SK-N-MC (cell line): ENCODE results near the gene PDE8A.
"Not testable (repeated sequence)": the region's sequence is repeated elsewhere in the genome, so short reads cannot be mapped to it uniquely, and the experiment has no call there.

Experiments used
- DNase-seq: peaks from one replicate; pipeline ENCODE4 v3.0.0-alpha.2; 2011; ENCODE audit warnings: low read depth, low spot score
- H3K27ac ChIP-seq: fragments of 200-600 bp; sonication (generic); 2 replicates; pipeline ENCODE4 v1.5.1; 2016; ENCODE audit warnings: mixed run types
- H3K36me3 ChIP-seq: fragments of 200-600 bp; sonication (generic); 2 replicates; pipeline ENCODE4 v1.6.1; 2017; ENCODE audit warnings: antibody characterized with exemption, low read length, mixed read lengths; ENCODE audit not compliant: insufficient read depth
- H3K4me3 ChIP-seq: fragments of 200-600 bp; sonication (generic); 2 replicates; pipeline ENCODE4 v1.5.1; 2016
- H3K9ac ChIP-seq: fragments of 200-600 bp; sonication (generic); 2 replicates; pipeline ENCODE4 v1.8.0; 2017; ENCODE audit warnings: mixed run types, mixed read lengths; ENCODE audit not compliant: insufficient read length
- H3K9me3 ChIP-seq: fragments of 200-600 bp; sonication (generic); 2 replicates; pipeline ENCODE4 v1.6.1; 2017; ENCODE audit warnings: low read depth, mild to moderate bottlenecking, antibody characterized with exemption, low read length, moderate library complexity, mixed read lengths
- EZH2 ChIP-seq: fragments of 200-600 bp; sonication (generic); IDR thresholded peaks from one replicate; pipeline ENCODE4 v1.6.1; 2017; ENCODE audit warnings: antibody characterized with exemption
- FOXP2 ChIP-seq: optimal IDR thresholded peaks from 2 replicates; pipeline ENCODE3; 2011; ENCODE audit warnings: mild to moderate bottlenecking, moderate library complexity; ENCODE audit not compliant: insufficient read depth; ENCODE audit errors: extremely low read length, control extremely low read depth
- POLR2AphosphoS5 ChIP-seq: IDR thresholded peaks from 2 replicates; pipeline ENCODE4 v1.6.1; 2012; ENCODE audit warnings: mild to moderate bottlenecking, low read depth, low read length, borderline replicate concordance

The PDE8A gene

DNA sequence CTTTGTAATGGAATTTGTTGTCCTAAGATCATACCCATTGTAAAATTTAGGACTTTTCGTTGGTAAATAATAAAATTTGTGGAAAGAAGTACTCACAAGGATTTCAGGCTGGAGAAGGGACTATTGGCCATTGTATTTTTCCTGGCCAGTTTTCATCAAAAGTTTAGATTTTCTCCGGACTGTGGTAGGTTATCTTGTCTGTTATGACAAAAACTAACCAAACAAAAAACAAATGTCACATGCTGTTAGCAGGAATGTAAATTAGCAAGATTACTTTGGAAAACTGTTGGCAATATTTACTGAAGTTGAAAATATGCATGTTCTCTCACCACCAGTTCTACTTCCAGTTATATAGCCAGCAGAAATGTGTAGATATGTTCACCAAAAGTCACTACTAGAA lies 27.8 kb downstream of the PDE8A start:
- Histone ChIP-seq H3K9ac (no peak overlapping the region), H3K27ac (no peak overlapping the region), H3K36me3 (no peaks in the 10 kb centered on the region), H3K4me3 (no peak overlapping the region), H3K9me3 (no peaks in the 10 kb centered on the region)
- no peak for DNase-seq
- TF ChIP-seq POLR2AphosphoS5, result no peak
- no peak for TF ChIP-seq EZH2
- TF ChIP-seq FOXP2, result no peak

DNA sequence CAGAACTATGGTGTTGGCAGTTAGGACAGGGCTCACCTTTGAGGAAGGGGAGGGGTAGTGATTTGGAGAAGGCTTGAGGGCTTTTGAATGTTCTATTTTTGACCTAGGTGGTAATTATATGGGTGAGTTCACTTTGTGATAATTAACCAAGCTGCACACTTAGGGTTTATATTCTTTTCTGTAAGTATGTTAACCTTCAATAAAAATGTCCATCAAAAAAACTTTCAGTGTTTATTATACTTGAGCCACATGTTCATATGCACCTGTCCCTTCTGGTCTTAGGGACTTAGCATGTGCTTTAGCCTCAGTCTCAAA lies 28.4 kb downstream of the PDE8A start:
- DNase-seq, result no peak
- H3K27ac ChIP-seq, result no peak overlapping the region

DNA sequence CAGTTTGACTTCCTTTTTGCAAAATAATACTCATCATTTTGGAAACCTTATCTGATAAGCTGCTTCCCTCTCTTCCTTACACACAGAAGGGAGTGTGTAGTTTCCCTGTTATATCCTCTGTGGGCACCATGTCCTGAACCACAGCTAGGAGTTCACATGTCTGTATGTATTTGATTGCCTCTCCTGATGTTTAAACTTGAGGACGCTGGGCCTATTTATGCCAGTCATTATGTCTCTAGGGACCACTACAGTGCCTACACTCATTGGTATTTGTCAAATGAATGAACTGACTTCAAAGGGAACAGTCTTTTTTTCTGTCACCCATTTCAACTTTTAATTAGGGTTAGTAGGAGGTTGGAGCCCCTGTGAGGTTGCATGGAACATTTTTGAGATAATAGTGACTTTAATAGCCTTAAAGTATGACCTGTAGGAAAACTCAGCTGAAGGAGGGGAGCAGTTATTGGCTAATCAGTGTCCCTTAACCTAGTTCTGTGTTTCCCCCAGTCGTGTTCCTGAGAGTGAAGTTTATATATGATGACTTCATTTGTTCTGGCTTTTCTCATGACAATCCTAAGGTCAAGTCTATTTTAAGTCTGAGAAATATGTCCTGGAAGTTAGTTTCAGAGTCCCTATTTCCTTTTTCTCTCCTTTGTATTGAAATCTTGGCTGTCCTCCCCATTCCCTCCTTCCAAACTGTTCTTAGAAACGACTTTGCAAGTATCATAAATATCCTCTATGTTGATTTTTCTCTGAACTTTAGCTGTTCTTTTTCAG lies 28.9 kb downstream of the PDE8A start:
- no peaks in the 10 kb centered on the region for H3K36me3 ChIP-seq
- no peak for DNase-seq
- no peak overlapping the region for H3K27ac ChIP-seq
- TF ChIP-seq FOXP2 (no peak), EZH2 (no peak), POLR2AphosphoS5 (no peak)
- H3K4me3 ChIP-seq, result no peak overlapping the region
- H3K9me3 ChIP-seq, result no peaks in the 10 kb centered on the region
- no peak overlapping the region for H3K9ac ChIP-seq

More for the DNA sequence above, 28.4 kb downstream of the PDE8A start:
- Histone ChIP-seq H3K9ac (no peak overlapping the region), H3K4me3 (no peak overlapping the region), H3K36me3 (no peaks in the 10 kb centered on the region), H3K9me3 (no peaks in the 10 kb centered on the region)
- TF ChIP-seq FOXP2 (no peak), POLR2AphosphoS5 (no peak), EZH2 (no peak)

DNA sequence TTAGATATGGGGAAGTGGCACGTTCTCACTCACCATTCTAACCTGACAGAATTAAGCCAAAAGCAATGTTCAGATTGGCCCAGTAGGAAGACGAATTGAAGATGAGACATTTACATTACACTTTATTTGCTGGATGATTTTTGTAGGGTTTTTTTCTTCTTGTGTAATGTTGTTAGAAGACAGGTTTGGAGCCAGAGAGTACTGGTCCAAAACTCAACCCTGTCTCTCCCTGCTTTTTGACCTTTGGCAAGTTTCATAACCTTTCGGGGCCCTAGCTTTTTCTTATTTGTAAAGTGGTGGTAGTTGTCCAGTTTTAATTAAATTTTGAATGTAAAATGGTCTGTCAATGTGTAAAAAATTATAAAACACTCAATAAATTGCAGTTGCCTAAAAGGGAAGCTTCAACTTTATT lies 29.5 kb downstream of the PDE8A start:
- H3K9me3 ChIP-seq, result no peaks in the 10 kb centered on the region
- no peak for DNase-seq
- H3K27ac ChIP-seq, result no peak overlapping the region
- H3K36me3 ChIP-seq, result no peaks in the 10 kb centered on the region
- TF ChIP-seq FOXP2 (no peak), EZH2 (no peak), POLR2AphosphoS5 (no peak)
- H3K9ac ChIP-seq, result no peak overlapping the region
- no peak overlapping the region for H3K4me3 ChIP-seq

DNA sequence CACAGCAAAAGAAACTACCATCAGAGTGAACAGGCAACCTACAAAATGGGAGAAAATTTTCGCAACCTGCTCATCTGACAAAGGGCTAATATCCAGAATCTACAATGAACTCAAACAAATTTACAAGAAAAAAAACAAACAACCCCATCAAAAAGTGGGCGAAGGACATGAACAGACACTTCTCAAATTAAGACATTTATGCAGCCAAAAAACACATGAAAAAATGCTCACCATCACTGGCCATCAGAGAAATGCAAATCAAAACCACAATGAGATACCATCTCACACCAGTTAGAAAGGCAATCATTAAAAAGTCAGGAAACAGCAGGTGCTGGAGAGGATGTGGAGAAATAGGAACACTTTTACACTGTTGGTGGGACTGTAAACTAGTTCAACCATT lies 30.1 kb downstream of the PDE8A start:
- not testable (repeated sequence) for H3K9ac ChIP-seq, H3K4me3 ChIP-seq, DNase-seq, H3K36me3 ChIP-seq, H3K27ac ChIP-seq, H3K9me3 ChIP-seq

DNA sequence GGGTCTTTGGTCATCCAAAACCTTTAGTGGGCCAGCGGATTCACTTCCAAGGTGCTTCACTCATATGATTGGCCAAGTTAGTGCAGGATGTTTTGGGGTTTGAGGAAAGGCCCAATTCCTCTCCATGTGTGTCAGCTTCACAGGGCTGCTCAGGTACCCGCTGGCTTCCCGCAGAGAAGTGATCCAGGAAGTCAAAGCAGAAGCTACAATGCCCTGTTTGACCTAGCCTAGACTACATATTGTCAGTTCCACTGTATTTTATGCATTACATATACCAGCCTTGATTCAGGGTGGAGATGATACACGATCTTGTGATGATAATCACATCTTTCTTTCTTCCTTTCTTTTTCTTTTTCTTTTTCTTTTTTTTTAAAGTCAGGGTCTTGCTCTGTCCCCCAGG lies 32.1 kb downstream of the PDE8A start:
- Histone ChIP-seq H3K9ac (no peak overlapping the region), H3K27ac (no peak overlapping the region), H3K4me3 (no peak overlapping the region), H3K9me3 (no peaks in the 10 kb centered on the region), H3K36me3 (no peaks in the 10 kb centered on the region)
- no peak for DNase-seq
- no peak for TF ChIP-seq FOXP2
- no peak for TF ChIP-seq EZH2
- TF ChIP-seq POLR2AphosphoS5, result no peak

DNA sequence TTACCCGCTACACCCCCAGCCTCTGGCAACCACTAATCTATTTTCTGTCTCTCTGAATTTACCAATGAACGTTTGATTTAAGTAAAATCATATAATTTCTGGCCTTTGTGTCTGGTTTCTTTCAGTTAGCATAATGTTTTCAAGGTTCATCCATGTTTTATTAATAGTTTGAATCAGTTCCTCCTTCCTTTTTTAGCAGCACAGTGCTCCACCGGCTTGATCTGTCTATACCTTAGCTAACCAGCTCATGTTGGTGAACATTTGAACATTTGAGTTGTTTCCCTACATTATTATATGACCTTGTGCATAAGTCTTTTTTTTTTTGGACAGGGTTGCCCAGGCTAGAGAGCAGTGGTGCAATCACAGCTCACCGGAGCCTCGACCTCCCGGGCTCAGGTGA lies 33.3 kb downstream of the PDE8A start:
- H3K36me3 ChIP-seq, result no peaks in the 10 kb centered on the region
- H3K9ac ChIP-seq, result no peak overlapping the region
- no peak overlapping the region for H3K4me3 ChIP-seq
- no peak for TF ChIP-seq POLR2AphosphoS5
- TF ChIP-seq EZH2, result no peak
- no peak for TF ChIP-seq FOXP2
- no peak for DNase-seq
- no peaks in the 10 kb centered on the region for H3K9me3 ChIP-seq
- H3K27ac ChIP-seq, result no peak overlapping the region

DNA sequence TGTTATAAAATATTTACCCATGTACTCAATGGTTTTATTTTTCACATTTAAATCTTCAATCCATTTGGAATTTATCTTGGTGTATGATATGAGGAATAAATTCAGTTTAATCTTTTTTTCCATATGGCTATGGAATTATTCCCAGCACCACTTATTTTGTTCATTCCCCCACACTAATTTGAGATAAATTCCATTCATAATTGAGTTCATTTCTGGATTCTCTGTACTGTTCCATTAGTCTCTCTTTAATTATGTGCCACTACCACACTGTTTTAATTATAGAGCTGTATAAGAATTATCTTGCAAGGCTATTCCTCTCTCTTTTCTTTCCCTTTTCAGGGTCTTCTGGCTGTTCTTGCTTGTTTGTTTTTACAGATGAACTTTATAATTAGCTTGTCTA lies 34.6 kb downstream of the PDE8A start:
- Histone ChIP-seq H3K27ac (peak overlapping the region; percentile 51; the same call in 1 of the 2 replicates), H3K9me3 (no peaks in the 10 kb centered on the region), H3K9ac (no peak overlapping the region), H3K4me3 (no peak overlapping the region), H3K36me3 (no peaks in the 10 kb centered on the region)
- no peak for TF ChIP-seq FOXP2
- no peak for TF ChIP-seq POLR2AphosphoS5
- TF ChIP-seq EZH2, result no peak
- DNase-seq, result no peak

DNA sequence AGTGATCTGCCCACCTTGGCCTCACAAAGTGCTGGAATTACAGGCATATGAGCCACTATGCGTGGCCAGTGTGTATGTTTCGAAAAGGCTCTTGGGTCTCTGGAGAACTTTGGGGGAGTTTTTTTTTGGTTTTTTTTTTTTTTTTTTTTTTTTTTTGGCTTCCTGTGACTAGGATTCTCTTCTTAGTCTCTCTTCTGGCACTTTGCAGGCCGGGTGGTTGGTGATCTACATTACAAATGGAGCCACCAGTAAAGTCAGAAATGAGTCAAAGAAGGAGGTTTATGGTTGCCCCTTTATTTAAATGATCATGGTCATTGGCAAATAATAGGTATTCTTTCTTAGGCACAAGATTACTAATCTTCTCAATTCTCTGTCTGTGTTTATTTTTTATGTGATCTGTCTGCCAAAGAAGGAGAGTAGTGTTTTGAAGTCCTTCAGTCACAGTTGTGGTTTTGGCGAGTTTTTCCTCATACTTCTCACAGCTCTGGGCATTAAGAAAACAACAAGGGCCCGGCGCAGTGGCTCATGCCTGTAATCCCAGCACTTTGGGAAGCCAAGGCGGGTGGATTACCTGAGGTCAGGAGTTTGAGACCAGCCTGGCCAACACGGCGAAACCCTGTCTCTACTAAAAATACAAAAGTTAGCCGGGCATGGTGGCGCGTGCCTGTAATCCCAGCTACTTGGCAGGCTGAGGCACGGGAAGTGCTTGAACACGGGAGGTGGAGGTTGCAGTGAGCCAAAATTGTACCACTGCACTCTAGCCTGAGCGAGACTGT lies 38.3 kb downstream of the PDE8A start:
- Histone ChIP-seq H3K9me3 (no peaks in the 10 kb centered on the region), H3K9ac (no peak overlapping the region), H3K36me3 (no peaks in the 10 kb centered on the region), H3K27ac (no peak overlapping the region), H3K4me3 (no peak overlapping the region)
- DNase-seq, result no peak
- no peak for TF ChIP-seq POLR2AphosphoS5
- no peak for TF ChIP-seq EZH2
